ENCODE data around the gene CUX1.

The CUX1 gene

DNA sequence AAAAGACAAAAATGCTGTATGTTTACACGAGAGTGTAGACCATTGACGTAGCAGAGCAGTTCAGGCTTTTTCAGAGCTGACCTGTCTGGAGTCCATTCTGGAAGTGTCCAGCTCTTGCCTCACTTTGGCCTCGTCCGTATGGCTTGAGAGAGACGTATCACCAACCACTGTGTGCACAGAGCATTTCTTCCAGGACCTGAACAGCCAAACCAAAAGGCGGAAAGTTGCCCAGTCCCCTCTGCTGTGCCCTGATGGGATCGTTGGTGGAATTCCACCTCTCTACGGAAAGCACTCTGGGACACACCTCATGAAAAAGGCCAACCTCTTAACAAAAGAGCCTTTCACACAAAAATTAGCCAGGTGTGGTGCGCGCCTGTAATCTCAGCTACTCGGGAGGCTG lies 284.5 kb downstream of the CUX1 start:
- H3K9me2 ChIP-seq (replicated peaks; ENCODE audit: insufficient read depth, low read length), result no peaks in the 10 kb centered on the region
- no peaks in the 10 kb centered on the region for H3K27me3 ChIP-seq (replicated peaks; ENCODE audit: insufficient read depth, low read length)
- H4K20me1 ChIP-seq (ENCODE audit: insufficient read depth, low read length), result no peaks in the 10 kb centered on the region
- H3K27ac ChIP-seq (ENCODE audit: low read length), result no peak overlapping the region
- no peak overlapping the region for H2AFZ ChIP-seq (ENCODE audit: low read length)
- DNase-seq, result no peak
- H3K36me3 ChIP-seq (replicated peaks; ENCODE audit: insufficient read depth, low read length), result 0 out of 2 replicates have a peak, but pooled peaks cover 4% of the 10 kb centered on the region
- TF ChIP-seq EZH2phosphoT487 (IDR thresholded peaks at IDR 0.05; ENCODE audit: low read length) (no peak), EZH2 (optimal IDR thresholded peaks at IDR 0.05; ENCODE audit: low read depth, low read length) (no peak)
- TF ChIP-seq, protein P1, sequence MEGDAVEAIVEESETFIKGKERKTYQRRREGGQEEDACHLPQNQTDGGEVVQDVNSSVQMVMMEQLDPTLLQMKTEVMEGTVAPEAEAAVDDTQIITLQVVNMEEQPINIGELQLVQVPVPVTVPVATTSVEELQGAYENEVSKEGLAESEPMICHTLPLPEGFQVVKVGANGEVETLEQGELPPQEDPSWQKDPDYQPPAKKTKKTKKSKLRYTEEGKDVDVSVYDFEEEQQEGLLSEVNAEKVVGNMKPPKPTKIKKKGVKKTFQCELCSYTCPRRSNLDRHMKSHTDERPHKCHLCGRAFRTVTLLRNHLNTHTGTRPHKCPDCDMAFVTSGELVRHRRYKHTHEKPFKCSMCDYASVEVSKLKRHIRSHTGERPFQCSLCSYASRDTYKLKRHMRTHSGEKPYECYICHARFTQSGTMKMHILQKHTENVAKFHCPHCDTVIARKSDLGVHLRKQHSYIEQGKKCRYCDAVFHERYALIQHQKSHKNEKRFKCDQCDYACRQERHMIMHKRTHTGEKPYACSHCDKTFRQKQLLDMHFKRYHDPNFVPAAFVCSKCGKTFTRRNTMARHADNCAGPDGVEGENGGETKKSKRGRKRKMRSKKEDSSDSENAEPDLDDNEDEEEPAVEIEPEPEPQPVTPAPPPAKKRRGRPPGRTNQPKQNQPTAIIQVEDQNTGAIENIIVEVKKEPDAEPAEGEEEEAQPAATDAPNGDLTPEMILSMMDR (IDR thresholded peaks at IDR 0.05; ENCODE audit: low read length), result no peak
- H3K9ac ChIP-seq (ENCODE audit: low read length), result no peak overlapping the region
- H3K4me1 ChIP-seq (ENCODE audit: low read length), result no peaks in the 10 kb centered on the region
- H3K9me3 ChIP-seq (replicated peaks; ENCODE audit: insufficient read depth, low read length), result no peaks in the 10 kb centered on the region
- H3K4me3 ChIP-seq (ENCODE audit: low read length), result no peak overlapping the region
- no peaks in the 10 kb centered on the region for H3K79me2 ChIP-seq (ENCODE audit: low read length)
- no peaks in the 10 kb centered on the region for H3F3A ChIP-seq (ENCODE audit: insufficient read depth, low read length)
- no peak overlapping the region for H3K4me2 ChIP-seq (ENCODE audit: low read depth, low read length)

GRCh38 chr7:102103027-102103372 lies 285.6 kb downstream of the CUX1 start:
- no peaks in the 10 kb centered on the region for H4K20me1 ChIP-seq (ENCODE audit: insufficient read depth, low read length)
- H3K27ac ChIP-seq (ENCODE audit: low read length), result no peak overlapping the region
- DNase-seq, result no peak
- no peaks in the 10 kb centered on the region for H3F3A ChIP-seq (ENCODE audit: insufficient read depth, low read length)
- H3K36me3 ChIP-seq (replicated peaks; ENCODE audit: insufficient read depth, low read length), result 0 out of 2 replicates have a peak, but pooled peaks cover 4% of the 10 kb centered on the region
- no peaks in the 10 kb centered on the region for H3K9me2 ChIP-seq (replicated peaks; ENCODE audit: insufficient read depth, low read length)
- H3K4me1 ChIP-seq (ENCODE audit: low read length), result no peaks in the 10 kb centered on the region
- TF ChIP-seq, protein P1 (IDR thresholded peaks at IDR 0.05; ENCODE audit: low read length), result no peak
- TF ChIP-seq EZH2phosphoT487 (IDR thresholded peaks at IDR 0.05; ENCODE audit: low read length) (no peak), EZH2 (optimal IDR thresholded peaks at IDR 0.05; ENCODE audit: low read depth, low read length) (no peak)
- H3K9ac ChIP-seq (ENCODE audit: low read length), result no peak overlapping the region
- H3K79me2 ChIP-seq (ENCODE audit: low read length), result no peaks in the 10 kb centered on the region
- H3K9me3 ChIP-seq (replicated peaks; ENCODE audit: insufficient read depth, low read length), result no peaks in the 10 kb centered on the region
- H3K4me2 ChIP-seq (ENCODE audit: low read depth, low read length), result no peak overlapping the region
- no peak overlapping the region for H3K4me3 ChIP-seq (ENCODE audit: low read length)
- no peak overlapping the region for H2AFZ ChIP-seq (ENCODE audit: low read length)
- no peaks in the 10 kb centered on the region for H3K27me3 ChIP-seq (replicated peaks; ENCODE audit: insufficient read depth, low read length)

GRCh38 chr7:102104245-102104644 lies 286.8 kb downstream of the CUX1 start:
- Histone ChIP-seq H3K27ac (ENCODE audit: low read length) (no peak overlapping the region), H3K4me1 (ENCODE audit: low read length) (no peaks in the 10 kb centered on the region), H3K9me3 (replicated peaks; ENCODE audit: insufficient read depth, low read length) (no peaks in the 10 kb centered on the region), H3K36me3 (replicated peaks; ENCODE audit: insufficient read depth, low read length) (0 out of 2 replicates have a peak, but pooled peaks cover 4% of the 10 kb centered on the region), H3K9ac (ENCODE audit: low read length) (no peak overlapping the region), H3K9me2 (replicated peaks; ENCODE audit: insufficient read depth, low read length) (no peaks in the 10 kb centered on the region), H3K4me3 (ENCODE audit: low read length) (no peak overlapping the region), H3K4me2 (ENCODE audit: low read depth, low read length) (no peak overlapping the region), H4K20me1 (ENCODE audit: insufficient read depth, low read length) (no peaks in the 10 kb centered on the region), H3K79me2 (ENCODE audit: low read length) (no peaks in the 10 kb centered on the region), H2AFZ (ENCODE audit: low read length) (no peak overlapping the region), H3K27me3 (replicated peaks; ENCODE audit: insufficient read depth, low read length) (no peaks in the 10 kb centered on the region), H3F3A (ENCODE audit: insufficient read depth, low read length) (no peaks in the 10 kb centered on the region)
- DNase-seq, result no peak
- TF ChIP-seq, protein P1 (IDR thresholded peaks at IDR 0.05; ENCODE audit: low read length), result no peak
- TF ChIP-seq EZH2phosphoT487 (IDR thresholded peaks at IDR 0.05; ENCODE audit: low read length) (no peak), EZH2 (optimal IDR thresholded peaks at IDR 0.05; ENCODE audit: low read depth, low read length) (no peak)

All from MM.1S (cell line).